Measurements from ENCODE around the gene WWTR1. TPM values are rescaled to one million over a fixed set of nuclear protein-coding genes. Genes with fewer than 3 reads are reported as not detected.

Gene WWTR1
- total RNA-seq, 4 donors from 2014 or later = 103 to 148 (median 116) TPM

GRCh38 chr3:149494022-149494758 lies 163.6 kb downstream of the WWTR1 start:
- no peak overlapping the region for H3K4me3 ChIP-seq
- intact Hi-C loops (cut with DNase I; ENCODE audit: low total_unique reads) = no loop called here
- DNase-seq = peak; percentile 60 to 64
- H3K27ac ChIP-seq = no peak overlapping the region
- H3K9me3 ChIP-seq = no peaks in the 10 kb centered on the region
- H3K27me3 ChIP-seq = no peaks in the 10 kb centered on the region
- TF ChIP-seq POLR2A (IDR thresholded peaks at IDR 0.05) = no peak
- TF ChIP-seq, protein P1, sequence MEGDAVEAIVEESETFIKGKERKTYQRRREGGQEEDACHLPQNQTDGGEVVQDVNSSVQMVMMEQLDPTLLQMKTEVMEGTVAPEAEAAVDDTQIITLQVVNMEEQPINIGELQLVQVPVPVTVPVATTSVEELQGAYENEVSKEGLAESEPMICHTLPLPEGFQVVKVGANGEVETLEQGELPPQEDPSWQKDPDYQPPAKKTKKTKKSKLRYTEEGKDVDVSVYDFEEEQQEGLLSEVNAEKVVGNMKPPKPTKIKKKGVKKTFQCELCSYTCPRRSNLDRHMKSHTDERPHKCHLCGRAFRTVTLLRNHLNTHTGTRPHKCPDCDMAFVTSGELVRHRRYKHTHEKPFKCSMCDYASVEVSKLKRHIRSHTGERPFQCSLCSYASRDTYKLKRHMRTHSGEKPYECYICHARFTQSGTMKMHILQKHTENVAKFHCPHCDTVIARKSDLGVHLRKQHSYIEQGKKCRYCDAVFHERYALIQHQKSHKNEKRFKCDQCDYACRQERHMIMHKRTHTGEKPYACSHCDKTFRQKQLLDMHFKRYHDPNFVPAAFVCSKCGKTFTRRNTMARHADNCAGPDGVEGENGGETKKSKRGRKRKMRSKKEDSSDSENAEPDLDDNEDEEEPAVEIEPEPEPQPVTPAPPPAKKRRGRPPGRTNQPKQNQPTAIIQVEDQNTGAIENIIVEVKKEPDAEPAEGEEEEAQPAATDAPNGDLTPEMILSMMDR (IDR thresholded peaks at IDR 0.05) = peak; percentile 73 to 78 (median 76)
- no peaks in the 10 kb centered on the region for H3K4me1 ChIP-seq
- no peaks in the 10 kb centered on the region for H3K36me3 ChIP-seq

DNA sequence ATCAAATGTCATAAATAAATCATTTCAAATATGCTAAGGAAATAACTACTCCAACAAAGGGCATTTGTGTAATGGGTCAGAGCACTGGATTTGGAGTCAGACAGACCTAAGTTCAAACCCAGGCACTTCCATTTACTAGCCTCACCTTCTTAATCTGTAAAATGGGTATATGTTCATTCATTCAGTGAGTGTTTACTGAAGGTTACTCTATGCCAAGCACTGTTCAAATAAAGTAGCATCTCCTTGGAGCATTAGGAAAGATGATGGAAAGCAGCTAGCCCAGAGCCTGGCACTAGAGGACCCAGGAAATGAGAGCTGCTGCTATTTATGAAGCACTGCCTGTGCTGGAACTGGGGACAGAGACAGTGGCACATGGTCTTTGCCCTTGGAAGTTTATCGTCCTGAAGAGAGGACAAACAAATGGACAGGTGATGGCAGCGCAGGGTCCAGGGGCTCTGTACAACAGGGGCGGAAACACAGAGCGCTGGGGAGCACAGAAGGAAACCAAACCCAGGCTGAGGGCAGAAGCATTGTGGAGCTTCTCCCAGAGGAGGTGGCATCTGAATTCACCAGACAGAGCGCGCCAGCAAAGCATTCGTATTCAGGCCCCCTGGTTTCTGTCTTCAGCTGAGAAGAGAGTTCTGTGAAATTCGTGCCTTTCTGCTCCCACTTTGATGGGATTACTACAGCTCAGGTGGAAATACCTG lies 164.4 kb downstream of the WWTR1 start:
- H3K4me3 ChIP-seq = no peak overlapping the region
- intact Hi-C loops (cut with DNase I; ENCODE audit: low total_unique reads) = no loop called here

GRCh38 chr3:149490260-149490971 lies 167.4 kb downstream of the WWTR1 start:
- Histone ChIP-seq H3K36me3 (no peaks in the 10 kb centered on the region), H3K9me3 (no peaks in the 10 kb centered on the region), H3K27me3 (no peaks in the 10 kb centered on the region), H3K4me1 (no peaks in the 10 kb centered on the region), H3K27ac (no peak overlapping the region), H3K4me3 (no peak overlapping the region)
- DNase-seq = no peak
- TF ChIP-seq, protein P1 (IDR thresholded peaks at IDR 0.05) = no peak
- TF ChIP-seq POLR2A (IDR thresholded peaks at IDR 0.05) = no peak
- intact Hi-C loops (cut with DNase I; ENCODE audit: low total_unique reads) = no loop called here

More for the DNA sequence above, 164.4 kb downstream of the WWTR1 start:
- Histone ChIP-seq H3K4me1 (no peaks in the 10 kb centered on the region), H3K9me3 (no peaks in the 10 kb centered on the region), H3K36me3 (no peaks in the 10 kb centered on the region), H3K27me3 (no peaks in the 10 kb centered on the region), H3K27ac (no peak overlapping the region)
- no peak for DNase-seq
- TF ChIP-seq, protein P1 (IDR thresholded peaks at IDR 0.05) = no peak
- TF ChIP-seq POLR2A (IDR thresholded peaks at IDR 0.05) = no peak

GRCh38 chr3:149489060-149489690 lies 168.7 kb downstream of the WWTR1 start:
- no peak overlapping the region for H3K27ac ChIP-seq
- intact Hi-C loops (cut with DNase I; ENCODE audit: low total_unique reads) = no loop called here
- DNase-seq = no peak
- no peaks in the 10 kb centered on the region for H3K4me1 ChIP-seq
- TF ChIP-seq, protein P1 (IDR thresholded peaks at IDR 0.05) = peak in 2 of 4 experiments; percentile 9 to 20
- no peak for TF ChIP-seq POLR2A (IDR thresholded peaks at IDR 0.05)
- H3K36me3 ChIP-seq = no peaks in the 10 kb centered on the region
- H3K9me3 ChIP-seq = no peaks in the 10 kb centered on the region
- no peak overlapping the region for H3K4me3 ChIP-seq
- H3K27me3 ChIP-seq = no peaks in the 10 kb centered on the region

Data from uterus (tissue), 4 donors.